ENCODE results near the gene RFWD3.

DNA sequence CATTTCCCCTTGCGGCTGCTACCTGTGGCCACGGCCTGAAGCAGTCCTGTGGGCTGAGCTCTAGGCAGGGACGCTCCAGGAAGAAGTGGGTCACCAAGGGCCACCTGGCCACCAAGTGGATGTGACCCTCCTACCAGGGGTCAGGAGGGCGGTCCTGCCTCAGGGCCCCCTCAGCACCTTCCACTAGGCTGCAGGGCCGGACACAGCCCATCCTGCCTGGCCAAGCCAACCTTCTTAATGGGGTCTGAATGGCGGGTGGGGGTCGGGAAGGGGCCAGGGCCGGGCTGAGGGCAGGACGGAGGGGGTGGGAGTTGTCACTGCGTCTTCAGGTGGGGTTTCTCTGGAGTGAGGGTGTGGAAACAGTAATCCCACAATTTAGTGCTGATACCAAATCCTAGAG, 47.2 kb upstream of the RFWD3 start:
- TF ChIP-seq, protein P1, sequence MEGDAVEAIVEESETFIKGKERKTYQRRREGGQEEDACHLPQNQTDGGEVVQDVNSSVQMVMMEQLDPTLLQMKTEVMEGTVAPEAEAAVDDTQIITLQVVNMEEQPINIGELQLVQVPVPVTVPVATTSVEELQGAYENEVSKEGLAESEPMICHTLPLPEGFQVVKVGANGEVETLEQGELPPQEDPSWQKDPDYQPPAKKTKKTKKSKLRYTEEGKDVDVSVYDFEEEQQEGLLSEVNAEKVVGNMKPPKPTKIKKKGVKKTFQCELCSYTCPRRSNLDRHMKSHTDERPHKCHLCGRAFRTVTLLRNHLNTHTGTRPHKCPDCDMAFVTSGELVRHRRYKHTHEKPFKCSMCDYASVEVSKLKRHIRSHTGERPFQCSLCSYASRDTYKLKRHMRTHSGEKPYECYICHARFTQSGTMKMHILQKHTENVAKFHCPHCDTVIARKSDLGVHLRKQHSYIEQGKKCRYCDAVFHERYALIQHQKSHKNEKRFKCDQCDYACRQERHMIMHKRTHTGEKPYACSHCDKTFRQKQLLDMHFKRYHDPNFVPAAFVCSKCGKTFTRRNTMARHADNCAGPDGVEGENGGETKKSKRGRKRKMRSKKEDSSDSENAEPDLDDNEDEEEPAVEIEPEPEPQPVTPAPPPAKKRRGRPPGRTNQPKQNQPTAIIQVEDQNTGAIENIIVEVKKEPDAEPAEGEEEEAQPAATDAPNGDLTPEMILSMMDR (IDR thresholded peaks at IDR 0.05), result no peak
- no peak for TF ChIP-seq POLR2A (IDR thresholded peaks at IDR 0.05)

Data from testis (tissue), 2 donors.